Neural progenitor cell (in vitro differentiated cells): ENCODE results near the gene UFSP1. TPM values are rescaled to one million over a fixed set of nuclear protein-coding genes. Genes with fewer than 3 reads are reported as not detected.
A peak's percentile ranks its signal among the peaks of the same experiment; 100 is the strongest.

Source experiments
- DNase-seq: peaks from one replicate; pipeline ENCODE4 v3.0.0-alpha.2; 2016; ENCODE audit warnings: low spot score
- H2AFZ ChIP-seq: fragments of 200-600 bp; sonication (generic); replicated peaks from 2 replicates; pipeline ENCODE4 v1.6.1; 2016; ENCODE audit warnings: antibody characterized with exemption
- H3F3A ChIP-seq: fragments of 200-600 bp; sonication (generic); 2 replicates; pipeline ENCODE4 v1.6.1; 2016; ENCODE audit warnings: antibody characterized with exemption, low read depth
- H3K27ac ChIP-seq: fragments of 200-600 bp; sonication (generic); 2 replicates; pipeline ENCODE4 v1.5.1; 2016; ENCODE audit warnings: mild to moderate bottlenecking
- H3K27me3 ChIP-seq: fragments of 200-600 bp; sonication (generic); 2 replicates; pipeline ENCODE4 v1.6.1; 2016; ENCODE audit warnings: mild to moderate bottlenecking, moderate library complexity
- H3K36me3 ChIP-seq: fragments of 200-600 bp; sonication (generic); 2 replicates; pipeline ENCODE4 v1.5.1; 2016
- H3K4me1 ChIP-seq: fragments of 200-600 bp; sonication (generic); 2 replicates; pipeline ENCODE4 v1.6.1; 2016; ENCODE audit warnings: mixed run types
- H3K4me2 ChIP-seq: fragments of 200-600 bp; sonication (generic); 2 replicates; pipeline ENCODE4 v1.6.1; 2016
- H3K4me3 ChIP-seq: fragments of 200-600 bp; sonication (generic); 2 replicates; pipeline ENCODE4 v1.5.1; 2016
- H3K79me2 ChIP-seq: fragments of 200-600 bp; sonication (generic); 2 replicates; pipeline ENCODE4 v1.6.1; 2016; ENCODE audit warnings: low read depth
- H3K9ac ChIP-seq: fragments of 200-600 bp; sonication (generic); 2 replicates; pipeline ENCODE4 v1.6.1; 2016
- H3K9me3 ChIP-seq: fragments of 200-600 bp; sonication (generic); 2 replicates; pipeline ENCODE4 v1.5.1; 2016; ENCODE audit warnings: low read depth
- H4K20me1 ChIP-seq: fragments of 200-600 bp; sonication (generic); 2 replicates; pipeline ENCODE4 v1.6.1; 2016; ENCODE audit warnings: low read depth
- H3K27ac Mint-ChIP-seq: 3 replicates; pipeline ENCODE4 v1.8.0; 2021; ENCODE audit warnings: mixed read lengths
- H3K27me3 Mint-ChIP-seq: 2 replicates; pipeline ENCODE4 v1.8.0; 2022; ENCODE audit warnings: low read depth, mild to moderate bottlenecking, inconsistent platforms, moderate library complexity, mixed read lengths; ENCODE audit not compliant: insufficient read depth
- H3K36me3 Mint-ChIP-seq: 3 replicates; pipeline ENCODE4 v1.8.0; 2021; ENCODE audit warnings: mixed read lengths
- H3K4me1 Mint-ChIP-seq: 3 replicates; pipeline ENCODE4 v1.8.0; 2021; ENCODE audit warnings: mixed read lengths
- H3K4me3 Mint-ChIP-seq: 3 replicates; pipeline ENCODE4 v1.8.0; 2021; ENCODE audit warnings: mild to moderate bottlenecking, moderate library complexity, mixed read lengths
- H3K9me3 Mint-ChIP-seq: 3 replicates; pipeline ENCODE4 v1.8.0; 2020; ENCODE audit warnings: mixed read lengths
- EZH2 ChIP-seq: fragments of 200-600 bp; sonication (generic); IDR thresholded peaks from 2 replicates; pipeline ENCODE4 v1.6.1; 2017; ENCODE audit warnings: antibody characterized with exemption, mild to moderate bottlenecking, moderate library complexity
- EZH2phosphoT487 ChIP-seq: fragments of 200-600 bp; sonication (generic); IDR thresholded peaks from 2 replicates; pipeline ENCODE4 v1.6.1; 2017; ENCODE audit warnings: antibody characterized with exemption
- total RNA-seq: library from RNA; depleted of rRNA; stranded (reverse); fragments of >200 nt; gene quantifications from 2 replicates; pipeline ENCODE4 v1.2.3, GENCODE V29; 2015; ENCODE audit warnings: low replicate concordance
- TF ChIP-seq, protein P1 (sequence below): fragments of 200-600 bp; sonication (generic); IDR thresholded peaks from 2 replicates; pipeline ENCODE4 v1.5.1; 2017; ENCODE audit warnings: antibody characterized with exemption, mild to moderate bottlenecking

The UFSP1 gene
- total RNA-seq, 1 donor from 2014 or later: not detected

DNA sequence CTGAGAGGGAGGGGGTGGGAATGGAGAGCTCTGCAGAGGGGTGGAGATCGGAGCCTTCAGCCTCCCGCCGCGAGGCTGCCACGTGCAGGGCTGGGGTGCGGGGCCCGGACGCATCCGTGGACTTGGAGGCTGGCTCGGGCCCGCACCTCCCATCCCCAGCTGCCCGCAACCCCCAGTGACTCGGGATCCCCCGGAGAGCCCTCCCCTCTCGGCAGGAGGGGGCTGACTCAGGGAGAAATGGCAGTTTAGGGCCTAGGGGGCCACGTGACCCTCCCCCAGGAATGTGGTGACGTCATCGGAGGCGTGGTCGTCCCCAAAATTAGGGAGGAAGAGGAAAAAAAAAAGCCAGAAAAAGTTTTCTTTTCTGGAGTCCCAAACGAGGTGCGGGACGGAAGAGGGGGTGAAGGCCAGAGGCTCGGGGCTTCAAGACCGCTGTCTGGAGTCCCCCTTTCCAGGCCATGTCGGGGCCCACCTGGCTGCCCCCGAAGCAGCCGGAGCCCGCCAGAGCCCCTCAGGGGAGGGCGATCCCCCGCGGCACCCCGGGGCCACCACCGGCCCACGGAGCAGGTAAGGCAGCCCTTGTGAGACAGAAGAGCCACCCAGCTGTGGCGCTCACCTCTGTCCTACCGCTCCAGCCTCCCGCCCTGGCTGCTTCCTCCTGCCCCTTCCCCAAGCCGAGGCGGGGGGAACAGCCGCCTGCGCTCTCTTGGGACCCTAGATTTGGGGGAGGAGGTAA, 22.3 kb downstream of the UFSP1 start, which contains the start of gene TRIP6:
Gene TRIP6, plus strand, starts transcription at position 348 of the 736 bp plus-strand sequence. Its CDS starts 111 bp downstream, at position 459.
- peaks cover 26% of the 10 kb centered on the region for H3K79me2 ChIP-seq
- H3K4me1 Mint-ChIP-seq: peaks cover 11% of the 10 kb centered on the region
- peaks cover 13% of the 10 kb centered on the region for H3K4me1 ChIP-seq
- peak within 1 kb of the TSS; percentile 98 for H3K4me2 ChIP-seq
- H3K27ac ChIP-seq: peak within 1 kb of the TSS; percentile 42
- H3K27ac Mint-ChIP-seq: peak within 1 kb of the TSS; percentile 91
- no peaks in the 10 kb centered on the region for H3K9me3 ChIP-seq
- TF ChIP-seq EZH2phosphoT487: no peak
- TF ChIP-seq, protein P1, sequence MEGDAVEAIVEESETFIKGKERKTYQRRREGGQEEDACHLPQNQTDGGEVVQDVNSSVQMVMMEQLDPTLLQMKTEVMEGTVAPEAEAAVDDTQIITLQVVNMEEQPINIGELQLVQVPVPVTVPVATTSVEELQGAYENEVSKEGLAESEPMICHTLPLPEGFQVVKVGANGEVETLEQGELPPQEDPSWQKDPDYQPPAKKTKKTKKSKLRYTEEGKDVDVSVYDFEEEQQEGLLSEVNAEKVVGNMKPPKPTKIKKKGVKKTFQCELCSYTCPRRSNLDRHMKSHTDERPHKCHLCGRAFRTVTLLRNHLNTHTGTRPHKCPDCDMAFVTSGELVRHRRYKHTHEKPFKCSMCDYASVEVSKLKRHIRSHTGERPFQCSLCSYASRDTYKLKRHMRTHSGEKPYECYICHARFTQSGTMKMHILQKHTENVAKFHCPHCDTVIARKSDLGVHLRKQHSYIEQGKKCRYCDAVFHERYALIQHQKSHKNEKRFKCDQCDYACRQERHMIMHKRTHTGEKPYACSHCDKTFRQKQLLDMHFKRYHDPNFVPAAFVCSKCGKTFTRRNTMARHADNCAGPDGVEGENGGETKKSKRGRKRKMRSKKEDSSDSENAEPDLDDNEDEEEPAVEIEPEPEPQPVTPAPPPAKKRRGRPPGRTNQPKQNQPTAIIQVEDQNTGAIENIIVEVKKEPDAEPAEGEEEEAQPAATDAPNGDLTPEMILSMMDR: no peak
- H3K4me3 ChIP-seq: peak within 1 kb of the TSS; percentile 93
- peaks cover 5% of the 10 kb centered on the region for H3K27me3 Mint-ChIP-seq
- no peaks in the 10 kb centered on the region for H3K9me3 Mint-ChIP-seq
- H4K20me1 ChIP-seq: no peaks in the 10 kb centered on the region
- peaks cover 7% of the 10 kb centered on the region for H3K36me3 Mint-ChIP-seq
- H2AFZ ChIP-seq: peak within 1 kb of the TSS; percentile 81
- no peaks in the 10 kb centered on the region for H3K27me3 ChIP-seq
- H3F3A ChIP-seq: peaks cover 10% of the 10 kb centered on the region
- no peaks in the 10 kb centered on the region for H3K36me3 ChIP-seq
- H3K9ac ChIP-seq: peak within 1 kb of the TSS; percentile 90
- peak within 1 kb of the TSS; percentile 94 for H3K4me3 Mint-ChIP-seq
- DNase-seq: peak; percentile 91

DNA sequence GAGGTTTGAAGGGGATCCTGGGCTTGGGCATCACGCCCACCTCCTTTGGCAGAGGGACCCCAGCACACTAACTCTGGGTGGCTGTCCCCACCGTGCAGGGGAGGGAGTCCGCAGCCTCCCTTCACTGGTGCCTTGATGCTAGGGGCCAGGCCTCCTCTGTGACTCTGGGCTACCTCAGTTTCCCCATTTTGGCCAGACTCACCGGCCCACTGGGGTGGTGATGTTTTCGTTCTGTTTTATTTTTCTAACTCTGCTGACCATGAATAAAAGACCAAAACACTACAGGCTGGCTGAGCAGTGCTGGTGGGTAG, 22.8 kb downstream of the UFSP1 start:
- Histone ChIP-seq H3K79me2 (peaks cover 26% of the 10 kb centered on the region), H4K20me1 (no peaks in the 10 kb centered on the region), H3K27ac (no peak overlapping the region), H3K36me3 (no peaks in the 10 kb centered on the region), H3K9me3 (no peaks in the 10 kb centered on the region), H3K4me3 (peak overlapping the region; percentile 93), H3F3A (peaks cover 10% of the 10 kb centered on the region), H3K4me1 (peaks cover 13% of the 10 kb centered on the region), H3K9ac (no peak overlapping the region), H3K4me2 (peak overlapping the region; percentile 98), H2AFZ (peak overlapping the region; percentile 81), H3K27me3 (no peaks in the 10 kb centered on the region)
- H3K27me3 Mint-ChIP-seq: peaks cover 5% of the 10 kb centered on the region
- peaks cover 7% of the 10 kb centered on the region for H3K36me3 Mint-ChIP-seq
- no peak for DNase-seq
- peaks cover 11% of the 10 kb centered on the region for H3K4me1 Mint-ChIP-seq
- H3K27ac Mint-ChIP-seq: peak overlapping the region; percentile 91
- peak overlapping the region; percentile 94 for H3K4me3 Mint-ChIP-seq
- TF ChIP-seq EZH2phosphoT487: no peak
- TF ChIP-seq EZH2: no peak
- TF ChIP-seq, protein P1: no peak
- H3K9me3 Mint-ChIP-seq: no peaks in the 10 kb centered on the region

DNA sequence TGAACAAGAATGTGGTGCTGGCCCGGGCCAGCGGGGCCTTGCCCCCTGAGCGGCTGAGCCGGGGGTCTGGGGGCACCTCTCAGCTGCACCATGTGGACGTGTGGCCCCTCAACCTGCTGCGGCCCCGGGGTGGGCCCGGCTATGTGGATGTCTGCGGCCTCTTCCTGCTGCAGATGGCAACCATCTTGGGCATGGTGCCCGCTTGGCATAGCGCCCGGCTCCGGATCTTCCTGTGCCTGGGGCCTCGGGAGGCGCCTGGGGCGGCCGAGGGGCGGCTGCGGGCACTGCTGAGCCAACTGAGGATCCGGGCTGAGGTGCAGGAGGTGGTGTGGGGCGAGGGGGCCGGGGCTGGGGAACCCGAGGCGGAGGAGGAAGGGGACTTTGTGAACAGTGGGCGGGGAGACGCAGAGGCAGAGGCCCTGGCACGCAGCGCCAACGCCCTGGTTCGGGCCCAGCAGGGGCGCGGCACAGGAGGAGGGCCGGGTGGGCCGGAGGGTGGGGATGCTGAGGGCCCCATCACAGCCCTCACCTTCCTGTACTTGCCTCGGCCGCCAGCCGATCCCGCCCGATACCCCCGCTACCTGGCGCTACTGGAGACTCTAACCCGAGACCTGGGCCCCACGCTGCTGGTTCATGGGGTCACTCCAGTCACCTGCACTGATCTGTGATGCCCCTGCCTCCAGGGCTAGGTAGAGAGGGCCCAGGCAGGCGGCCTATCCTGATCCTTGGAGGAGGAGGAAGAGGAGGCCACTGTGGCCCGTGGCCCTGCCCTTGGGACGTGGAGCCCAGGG, 23.4 kb downstream of the UFSP1 start:
- Mint-ChIP-seq H3K27me3 (peaks cover 5% of the 10 kb centered on the region), H3K36me3 (peaks cover 7% of the 10 kb centered on the region), H3K4me1 (peaks cover 11% of the 10 kb centered on the region), H3K27ac (no peak overlapping the region), H3K9me3 (no peaks in the 10 kb centered on the region), H3K4me3 (no peak overlapping the region)
- TF ChIP-seq, protein P1: no peak
- TF ChIP-seq EZH2 (no peak), EZH2phosphoT487 (no peak)
- Histone ChIP-seq H3K9me3 (no peaks in the 10 kb centered on the region), H3K4me2 (no peak overlapping the region), H2AFZ (no peak overlapping the region), H3K27ac (no peak overlapping the region), H3K79me2 (peaks cover 26% of the 10 kb centered on the region), H3F3A (peaks cover 10% of the 10 kb centered on the region), H3K27me3 (no peaks in the 10 kb centered on the region), H3K9ac (no peak overlapping the region), H3K36me3 (no peaks in the 10 kb centered on the region), H3K4me1 (peaks cover 13% of the 10 kb centered on the region), H4K20me1 (no peaks in the 10 kb centered on the region), H3K4me3 (no peak overlapping the region)
- DNase-seq: no peak
